Erythroblast (primary cell): ENCODE measurements around the gene MYBPC3.

ENCODE experiments used
- GATA1 ChIP-seq: IDR thresholded peaks from 2 replicates; pipeline ENCODE4 v1.6.1; 2011; ENCODE audit warnings: low read depth, mild to moderate bottlenecking, control low read depth, low read length, moderate library complexity
- POLR2A ChIP-seq: IDR thresholded peaks from 2 replicates; pipeline ENCODE4 v1.6.1; 2011; ENCODE audit warnings: mild to moderate bottlenecking, low read length

- TF ChIP-seq POLR2A (no peak), GATA1 (no peak)
Measured at GRCh38 chr11:47372422-47372821, 19.9 kb upstream of the MYBPC3 start.
